ENCODE data around the gene TMEM235. TPM values are rescaled to one million over a fixed set of nuclear protein-coding genes. Genes with fewer than 3 reads are reported as not detected.

The TMEM235 gene
- total RNA-seq, 1 donor from 2014 or later, result not detected

DNA sequence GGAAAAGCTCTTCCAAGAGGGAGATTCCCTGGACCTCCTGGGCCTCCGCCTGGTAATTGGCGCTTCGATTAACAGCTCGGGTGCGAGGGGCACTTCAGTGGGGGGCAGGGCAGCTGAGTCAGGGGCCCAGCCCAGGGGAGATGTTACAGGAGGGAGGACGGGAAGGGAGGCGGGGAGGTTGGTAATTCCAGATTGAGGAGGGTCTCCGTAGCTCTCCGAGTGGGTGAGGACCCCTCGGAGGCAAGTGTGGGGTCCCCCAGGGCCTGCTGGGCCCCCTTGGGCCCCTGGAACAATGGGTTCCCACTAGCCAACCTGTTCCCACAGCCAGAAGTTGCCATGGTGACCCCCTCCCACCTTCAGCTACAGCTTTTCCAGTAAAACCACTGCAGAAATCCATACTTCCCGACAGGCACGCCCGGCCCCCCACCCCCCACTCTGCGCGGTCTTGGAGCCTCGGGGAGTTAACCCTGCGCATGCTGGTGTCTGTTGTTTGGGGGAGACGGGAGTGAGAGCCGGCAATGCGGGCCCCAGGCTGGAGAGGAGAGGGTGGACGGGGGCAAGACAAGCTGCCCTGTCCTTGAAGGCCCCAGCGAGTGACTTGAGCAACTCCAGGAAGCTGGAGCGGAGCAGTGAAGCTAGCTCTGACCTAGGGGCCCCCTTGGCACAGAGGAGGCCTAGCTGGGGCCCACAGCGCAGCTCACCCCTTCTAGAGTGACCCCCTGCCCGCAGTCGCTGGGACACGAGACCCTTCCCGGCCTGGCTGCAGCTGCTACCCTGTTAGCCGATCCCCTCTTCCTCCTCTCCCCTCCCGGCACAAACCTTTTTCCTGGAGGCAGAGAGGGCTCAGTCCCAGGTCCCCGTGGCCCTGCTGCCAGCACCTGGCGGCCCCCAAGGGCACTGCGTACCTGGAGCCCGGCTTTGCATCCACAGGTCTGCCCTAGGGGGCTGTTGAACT is 37.8 kb downstream of the TMEM235 start:
- Histone ChIP-seq H3K27me3 (ENCODE audit: control insufficient read depth, insufficient read depth, low read length) (peaks cover 17% of the 10 kb centered on the region), H3K36me3 (ENCODE audit: control insufficient read depth, insufficient read depth, low read length) (no peaks in the 10 kb centered on the region), H3K4me3 (ENCODE audit: low read depth, low read length) (no peak overlapping the region)
- DNase-seq (ENCODE audit: low read depth), result no peak
- no peak for TF ChIP-seq CTCF (IDR thresholded peaks at IDR 0.05; ENCODE audit: insufficient read depth, low read length, poor library complexity, severe bottlenecking)

GRCh38 chr17:78269955-78270381 is 38.5 kb downstream of the TMEM235 start:
- no peaks in the 10 kb centered on the region for H3K36me3 ChIP-seq (ENCODE audit: control insufficient read depth, insufficient read depth, low read length)
- DNase-seq (ENCODE audit: low read depth), result no peak
- no peak overlapping the region for H3K4me3 ChIP-seq (ENCODE audit: low read depth, low read length)
- TF ChIP-seq CTCF (IDR thresholded peaks at IDR 0.05; ENCODE audit: insufficient read depth, low read length, poor library complexity, severe bottlenecking), result no peak
- H3K27me3 ChIP-seq (ENCODE audit: control insufficient read depth, insufficient read depth, low read length), result peaks cover 17% of the 10 kb centered on the region

- H3K27me3 ChIP-seq (ENCODE audit: control insufficient read depth, insufficient read depth, low read length), result peaks cover 17% of the 10 kb centered on the region
These were observed 40.2 kb downstream of the TMEM235 start for GRCh38 chr17:78271419-78272170.

GRCh38 chr17:78272181-78272913 is 40.9 kb downstream of the TMEM235 start:
- H3K27me3 ChIP-seq (ENCODE audit: control insufficient read depth, insufficient read depth, low read length), result peaks cover 17% of the 10 kb centered on the region
- no peak overlapping the region for H3K4me3 ChIP-seq (ENCODE audit: low read depth, low read length)
- no peaks in the 10 kb centered on the region for H3K36me3 ChIP-seq (ENCODE audit: control insufficient read depth, insufficient read depth, low read length)
- peak; percentile 86 for DNase-seq (ENCODE audit: low read depth)
- no peak for TF ChIP-seq CTCF (IDR thresholded peaks at IDR 0.05; ENCODE audit: insufficient read depth, low read length, poor library complexity, severe bottlenecking)

More at GRCh38 chr17:78271419-78272170, 40.2 kb downstream of the TMEM235 start:
- Histone ChIP-seq H3K36me3 (ENCODE audit: control insufficient read depth, insufficient read depth, low read length) (no peaks in the 10 kb centered on the region), H3K4me3 (ENCODE audit: low read depth, low read length) (no peak overlapping the region)
- TF ChIP-seq CTCF (IDR thresholded peaks at IDR 0.05; ENCODE audit: insufficient read depth, low read length, poor library complexity, severe bottlenecking), result no peak
- no peak for DNase-seq (ENCODE audit: low read depth)

DNA sequence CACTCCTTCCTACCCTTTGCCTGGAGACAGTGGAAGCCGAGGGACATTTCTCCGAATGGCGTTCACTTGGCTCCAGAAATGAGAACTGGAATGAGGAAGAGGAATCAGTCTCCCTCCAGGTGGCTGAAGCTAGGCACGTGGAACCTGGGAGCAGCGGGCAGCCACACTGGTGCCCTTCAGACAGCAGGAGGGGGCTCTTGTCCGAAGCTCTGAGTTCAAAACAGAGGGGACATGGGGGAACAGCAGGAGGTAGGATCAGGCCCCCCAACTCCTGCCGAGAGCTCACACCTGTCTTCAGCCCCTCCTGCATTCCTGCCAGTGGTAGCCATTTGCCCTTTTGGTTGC is 41.5 kb downstream of the TMEM235 start:
- no peak overlapping the region for H3K4me3 ChIP-seq (ENCODE audit: low read depth, low read length)
- no peak for TF ChIP-seq CTCF (IDR thresholded peaks at IDR 0.05; ENCODE audit: insufficient read depth, low read length, poor library complexity, severe bottlenecking)
- DNase-seq (ENCODE audit: low read depth), result no peak
- peaks cover 17% of the 10 kb centered on the region for H3K27me3 ChIP-seq (ENCODE audit: control insufficient read depth, insufficient read depth, low read length)
- H3K36me3 ChIP-seq (ENCODE audit: control insufficient read depth, insufficient read depth, low read length), result no peaks in the 10 kb centered on the region

Measured in kidney epithelial cell (primary cell).